Measurements from ENCODE around the gene EMP1.

The EMP1 gene

GRCh38 chr12:13197526-13198143 lies 1.1 kb downstream of the EMP1 start:
- DNase-seq (ENCODE audit: low read depth in 2 of 2) = no peak

- DNase-seq (ENCODE audit: low read depth in 2 of 2) = no peak
Observed at GRCh38 chr12:13198241-13198640, 1.7 kb downstream of the EMP1 start.

GRCh38 chr12:13198876-13199275 lies 2.4 kb downstream of the EMP1 start:
- no peak for DNase-seq (ENCODE audit: low read depth in 2 of 2)

- DNase-seq (ENCODE audit: low read depth in 2 of 2) = no peak
Observed at GRCh38 chr12:13199592-13199991, 3.1 kb downstream of the EMP1 start.

- DNase-seq (ENCODE audit: low read depth in 2 of 2) = no peak
Observed at GRCh38 chr12:13200841-13201240, 4.3 kb downstream of the EMP1 start.

GRCh38 chr12:13203034-13203922 lies 6.8 kb downstream of the EMP1 start:
- DNase-seq (ENCODE audit: low read depth in 2 of 2) = no peak

- DNase-seq (ENCODE audit: low read depth in 2 of 2) = no peak
Observed at GRCh38 chr12:13204428-13204827, 7.9 kb downstream of the EMP1 start.

GRCh38 chr12:13205809-13206559 lies 9.5 kb downstream of the EMP1 start:
- DNase-seq (ENCODE audit: low read depth in 2 of 2) = peak; percentile 8 to 15

- DNase-seq (ENCODE audit: low read depth in 2 of 2) = no peak
Observed at GRCh38 chr12:13206560-13206897, 10.0 kb downstream of the EMP1 start.

- DNase-seq (ENCODE audit: low read depth in 2 of 2) = no peak
Observed at GRCh38 chr12:13208533-13209435, 12.3 kb downstream of the EMP1 start.

GRCh38 chr12:13209436-13210235 lies 13.1 kb downstream of the EMP1 start:
- DNase-seq (ENCODE audit: low read depth in 2 of 2) = no peak

- DNase-seq (ENCODE audit: low read depth in 2 of 2) = no peak
Observed at GRCh38 chr12:13210236-13211190, 14.0 kb downstream of the EMP1 start.

GRCh38 chr12:13211191-13211858 lies 14.8 kb downstream of the EMP1 start:
- DNase-seq (ENCODE audit: low read depth in 2 of 2) = peak in 1 of 2 donors; percentile 17

GRCh38 chr12:13211859-13212664 lies 15.5 kb downstream of the EMP1 start:
- peak; percentile 22 to 54 for DNase-seq (ENCODE audit: low read depth in 2 of 2)

- no peak for DNase-seq (ENCODE audit: low read depth in 2 of 2)
Observed at GRCh38 chr12:13215056-13215455, 18.5 kb downstream of the EMP1 start.

GRCh38 chr12:13218641-13219040 lies 22.1 kb downstream of the EMP1 start:
- no peak for DNase-seq (ENCODE audit: low read depth in 2 of 2)

GRCh38 chr12:13219320-13219719 lies 22.8 kb downstream of the EMP1 start:
- DNase-seq (ENCODE audit: low read depth in 2 of 2) = no peak

GRCh38 chr12:13220838-13221237 lies 24.3 kb downstream of the EMP1 start:
- DNase-seq (ENCODE audit: low read depth in 2 of 2) = no peak
